GM21515 (cell line): ENCODE measurements around the gene CNP.

Experiments
- ATAC-seq: cut with Tn5 transposase; IDR thresholded peaks from one replicate; pipeline ENCODE4 v1.9.1; 2021; ENCODE audit not compliant: unreplicated experiment

The CNP gene

GRCh38 chr17:41971721-41972523 lies 5.3 kb downstream of the CNP start:
- ATAC-seq, result no peak

GRCh38 chr17:41972571-41973407 lies 6.2 kb downstream of the CNP start:
- ATAC-seq, result no peak

GRCh38 chr17:41973408-41973811 lies 6.8 kb downstream of the CNP start:
- no peak for ATAC-seq

- no peak for ATAC-seq
Measured at GRCh38 chr17:41974031-41974430, 7.4 kb downstream of the CNP start.

GRCh38 chr17:41974658-41975057 lies 8.1 kb downstream of the CNP start:
- ATAC-seq, result no peak

- ATAC-seq, result no peak
Measured at GRCh38 chr17:41975099-41976083, 8.8 kb downstream of the CNP start.

GRCh38 chr17:41976142-41976768 lies 9.7 kb downstream of the CNP start:
- no peak for ATAC-seq

- ATAC-seq, result no peak
Measured at GRCh38 chr17:41977991-41978390, 11.4 kb downstream of the CNP start.

GRCh38 chr17:41982026-41982760 lies 15.6 kb downstream of the CNP start:
- no peak for ATAC-seq

GRCh38 chr17:41984454-41984853 lies 17.9 kb downstream of the CNP start:
- no peak for ATAC-seq

- ATAC-seq, result no peak
Measured at GRCh38 chr17:41985919-41986318, 19.3 kb downstream of the CNP start.

- ATAC-seq, result no peak
Measured at GRCh38 chr17:41986634-41987033, 20.0 kb downstream of the CNP start.

GRCh38 chr17:41987642-41988041 lies 21.0 kb downstream of the CNP start:
- no peak for ATAC-seq

GRCh38 chr17:41988418-41988817 lies 21.8 kb downstream of the CNP start:
- ATAC-seq, result no peak

- ATAC-seq, result no peak
Measured at GRCh38 chr17:41989702-41990419, 23.3 kb downstream of the CNP start.

- ATAC-seq, result no peak
Measured at GRCh38 chr17:41992576-41992975, 26.0 kb downstream of the CNP start.

- ATAC-seq, result no peak
Measured at GRCh38 chr17:41996855-41997164, 30.2 kb downstream of the CNP start.

GRCh38 chr17:41998497-41998896 lies 31.9 kb downstream of the CNP start:
- no peak for ATAC-seq

GRCh38 chr17:42000413-42001133 lies 34.0 kb downstream of the CNP start:
- ATAC-seq, result no peak
